GM18498 (cell line): ENCODE measurements around the gene SLC7A5.
"Not testable (repeated sequence)": the region's sequence is repeated elsewhere in the genome, so short reads cannot be mapped to it uniquely, and the experiment has no call there.

Experiments used
- ATAC-seq: cut with Tn5 transposase; IDR thresholded peaks from one replicate; pipeline ENCODE4 v1.9.1; 2021; ENCODE audit warnings: mild to moderate bottlenecking, moderate library complexity; ENCODE audit not compliant: unreplicated experiment

SLC7A5 gene

DNA sequence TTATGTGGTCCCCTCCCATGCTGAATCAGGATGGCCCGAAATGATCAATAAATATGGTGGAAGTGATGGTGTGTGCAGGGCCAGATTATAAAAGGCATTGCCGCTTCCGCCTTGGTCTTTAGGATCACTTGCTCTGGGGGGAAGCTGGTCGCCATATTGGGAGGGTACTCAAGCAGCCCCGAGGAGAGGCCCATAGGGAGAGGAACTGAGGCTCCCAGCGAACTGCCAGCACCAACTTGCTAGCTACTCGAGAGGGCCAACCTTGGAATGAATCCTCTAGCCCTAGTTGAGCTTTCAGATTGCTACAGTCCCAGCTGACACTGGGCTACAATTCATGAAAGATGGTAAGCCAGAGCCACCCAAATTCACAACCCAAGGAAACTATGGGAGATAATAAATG lies 19.0 kb upstream of the SLC7A5 start:
- ATAC-seq = not testable (repeated sequence)

DNA sequence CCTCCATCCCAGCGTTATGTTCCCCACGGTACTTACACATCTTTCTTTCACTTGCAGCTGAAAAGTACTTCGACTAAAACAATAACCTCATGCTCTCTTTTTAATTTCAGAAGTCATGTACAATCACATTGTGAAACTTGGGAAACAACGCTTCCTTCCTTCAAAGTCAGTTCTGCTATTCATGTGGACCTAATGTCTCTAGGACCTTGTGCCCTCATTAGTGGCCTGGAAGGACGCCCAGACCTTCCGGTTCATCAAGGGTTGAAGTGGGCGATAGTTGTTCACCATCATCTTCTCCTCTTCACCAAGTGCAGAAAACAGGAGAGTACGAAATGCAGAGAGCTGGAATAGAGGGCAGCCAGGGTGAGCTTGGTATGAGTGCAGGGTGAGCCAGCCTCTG lies 18.6 kb upstream of the SLC7A5 start:
- ATAC-seq = not testable (repeated sequence)

DNA sequence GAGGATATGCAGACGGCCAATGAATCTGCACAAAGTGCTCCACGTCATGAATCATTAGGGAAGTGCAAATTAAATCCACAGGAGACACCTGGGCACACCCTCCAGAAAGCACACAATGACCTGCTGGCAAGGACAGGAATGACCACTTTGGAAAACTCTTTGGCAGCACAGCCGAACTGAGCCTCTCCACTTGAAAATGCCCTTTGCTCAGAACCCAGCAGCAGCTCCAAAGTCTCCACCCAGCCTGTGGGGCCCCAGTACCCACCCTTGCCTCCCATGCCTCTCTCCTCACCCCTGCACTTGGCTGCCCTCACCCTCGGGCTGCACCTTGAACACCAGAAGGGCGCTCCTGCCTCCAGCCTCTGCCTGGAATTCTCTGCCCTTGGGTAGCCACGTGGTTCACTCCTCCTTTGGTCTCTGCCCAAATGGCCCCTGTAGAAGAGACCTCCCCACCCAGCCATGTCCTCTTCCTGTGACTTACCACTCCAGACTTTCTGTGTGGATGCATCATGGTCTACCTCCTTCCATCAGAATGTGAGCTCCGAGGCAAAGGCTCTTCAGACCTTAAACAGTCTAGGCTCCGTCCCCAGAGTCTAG lies 16.2 kb upstream of the SLC7A5 start:
- ATAC-seq = not testable (repeated sequence)

DNA sequence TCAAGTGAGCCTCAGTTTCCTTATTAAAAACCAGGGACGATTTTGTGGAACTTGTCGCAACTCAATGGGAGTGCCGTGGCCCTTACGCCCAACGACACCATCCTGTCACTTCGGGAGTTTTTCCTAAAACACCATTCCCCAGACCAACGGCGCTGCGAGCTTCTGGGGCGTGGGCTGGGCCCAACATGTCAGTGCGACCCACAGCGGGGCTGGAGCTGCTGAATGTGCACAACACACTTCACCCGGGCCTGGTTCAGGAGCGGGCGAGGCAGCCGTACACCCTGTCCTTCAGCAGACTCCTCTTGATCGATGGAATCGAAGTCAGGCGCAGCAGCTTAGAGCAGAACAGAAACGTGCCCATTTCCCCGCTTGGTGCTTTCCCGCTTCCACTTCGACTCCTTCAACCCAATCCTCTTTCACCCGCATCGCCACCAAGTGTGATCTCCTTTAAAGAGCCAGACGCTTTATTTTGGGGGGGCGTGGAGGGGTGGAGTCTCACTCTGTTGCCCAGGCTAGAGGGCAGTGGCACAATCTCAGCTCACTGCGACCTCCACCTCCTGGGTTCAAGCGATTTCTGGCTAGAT lies 13.2 kb upstream of the SLC7A5 start:
- ATAC-seq = no peak

DNA sequence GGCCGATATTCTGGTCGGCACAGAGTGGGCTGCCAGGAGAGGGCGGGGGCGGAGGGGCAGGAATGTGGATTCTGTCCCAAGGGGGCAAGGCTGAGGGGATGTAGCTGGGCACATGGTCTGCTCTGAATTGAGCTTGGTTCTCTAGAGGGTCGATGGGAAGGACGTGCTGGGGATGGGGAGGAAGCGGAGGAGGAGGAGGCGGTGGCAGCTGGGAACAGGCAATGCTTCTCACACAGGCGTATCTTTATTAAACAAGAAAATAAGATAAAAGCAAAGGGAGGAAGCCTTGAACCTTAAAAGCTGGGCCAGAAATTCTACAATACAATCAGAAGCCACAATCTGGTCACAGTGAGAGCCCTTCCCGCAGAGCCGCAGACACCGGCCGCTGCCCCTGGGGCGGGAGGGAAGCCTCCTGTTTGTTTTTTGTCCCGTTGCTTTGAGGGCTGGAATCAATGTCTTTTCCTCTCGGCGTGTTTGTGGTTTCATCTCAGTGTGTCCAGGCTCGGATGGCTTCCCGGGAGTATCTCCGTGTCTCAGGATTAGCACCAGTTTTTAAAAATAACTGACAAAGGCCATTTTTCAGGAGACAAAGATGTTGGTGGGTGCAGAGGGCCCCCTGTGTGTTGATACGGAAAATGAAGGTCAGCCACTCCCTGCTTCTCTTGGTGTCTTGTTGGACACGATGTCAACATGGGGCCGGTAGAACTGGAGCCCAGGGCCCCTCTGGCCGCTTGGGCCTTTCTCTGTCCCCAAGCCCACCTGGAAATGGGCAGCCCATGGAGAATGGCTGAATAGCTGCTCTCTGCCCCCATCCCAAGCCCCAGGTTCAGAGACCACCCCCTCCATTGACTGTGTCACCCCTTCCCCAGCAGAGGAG lies 12.3 kb upstream of the SLC7A5 start:
- no peak for ATAC-seq

DNA sequence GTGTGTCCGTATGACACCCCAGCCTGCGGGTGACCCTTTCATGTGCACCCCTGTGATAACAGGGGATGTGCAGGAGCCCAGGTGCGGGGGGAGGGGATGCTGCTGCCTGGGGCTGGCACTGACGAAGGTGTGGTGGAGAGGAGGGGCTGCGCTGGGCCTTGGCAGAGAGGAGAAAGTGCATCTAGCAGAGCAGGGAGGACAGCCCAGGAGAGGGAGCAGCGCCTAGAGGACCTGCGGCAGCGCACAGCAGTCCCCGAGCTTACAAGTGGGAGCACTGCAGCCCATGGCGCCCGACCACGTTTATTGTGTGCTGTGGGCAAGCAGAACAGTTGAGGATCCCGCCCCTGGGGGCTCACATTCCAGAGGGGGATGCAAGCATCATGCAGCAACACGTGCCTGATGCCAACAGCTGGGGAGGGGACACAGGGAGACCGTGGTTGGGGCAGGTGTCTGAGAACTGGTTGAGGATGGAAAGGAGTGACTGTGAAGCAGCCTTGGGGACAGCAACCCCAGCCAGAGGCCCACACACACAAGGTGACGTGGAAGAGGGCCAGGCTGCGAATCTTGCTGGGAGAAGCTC lies 10.9 kb upstream of the SLC7A5 start:
- ATAC-seq = no peak

DNA sequence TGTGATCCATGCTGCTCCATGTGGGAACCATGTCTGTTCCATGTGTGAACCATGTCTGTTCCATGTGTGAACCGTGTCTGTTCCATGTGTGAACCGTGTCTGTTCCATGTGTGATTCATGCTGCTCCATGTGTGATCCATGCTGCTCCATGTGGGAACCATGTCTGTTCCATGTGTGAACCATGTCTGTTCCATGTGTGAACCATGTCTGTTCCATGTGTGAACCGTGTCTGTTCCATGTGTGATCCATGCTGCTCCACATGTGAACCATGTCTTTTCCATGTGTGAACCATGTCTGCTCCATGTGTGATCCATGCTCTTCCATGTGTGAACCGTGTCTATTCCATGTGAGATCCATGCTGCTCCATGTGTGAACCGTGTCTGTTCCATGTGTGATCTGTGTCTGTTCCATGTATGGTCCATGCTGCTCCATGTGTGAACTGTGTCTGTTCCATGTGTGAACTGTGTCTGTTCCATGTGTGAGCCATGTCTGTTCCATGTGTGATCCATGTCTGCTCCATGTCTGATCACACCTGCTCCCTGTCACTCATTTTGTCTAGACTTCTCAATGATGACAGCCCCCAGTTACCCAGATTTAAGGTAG lies 10.2 kb upstream of the SLC7A5 start:
- not testable (repeated sequence) for ATAC-seq

DNA sequence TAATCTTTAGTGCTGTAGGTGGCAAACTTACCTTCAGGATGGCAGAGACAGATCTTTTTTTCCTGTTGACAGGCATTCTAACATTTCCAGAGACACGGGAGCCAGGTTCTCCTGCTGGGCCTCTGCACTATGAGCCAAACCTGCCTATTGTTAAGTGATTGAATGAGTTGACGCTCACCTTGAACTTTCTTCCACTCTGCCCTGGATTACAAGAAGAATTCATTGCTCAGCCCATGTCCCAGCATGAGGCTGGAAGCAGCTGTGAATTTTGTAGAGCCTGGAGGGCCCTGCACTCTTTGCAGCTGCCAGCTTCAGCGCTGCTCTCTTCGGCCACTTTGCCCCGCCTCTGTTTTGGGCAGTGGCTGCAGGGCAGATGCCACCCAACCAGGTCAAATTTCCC lies 9.4 kb upstream of the SLC7A5 start:
- no peak for ATAC-seq

DNA sequence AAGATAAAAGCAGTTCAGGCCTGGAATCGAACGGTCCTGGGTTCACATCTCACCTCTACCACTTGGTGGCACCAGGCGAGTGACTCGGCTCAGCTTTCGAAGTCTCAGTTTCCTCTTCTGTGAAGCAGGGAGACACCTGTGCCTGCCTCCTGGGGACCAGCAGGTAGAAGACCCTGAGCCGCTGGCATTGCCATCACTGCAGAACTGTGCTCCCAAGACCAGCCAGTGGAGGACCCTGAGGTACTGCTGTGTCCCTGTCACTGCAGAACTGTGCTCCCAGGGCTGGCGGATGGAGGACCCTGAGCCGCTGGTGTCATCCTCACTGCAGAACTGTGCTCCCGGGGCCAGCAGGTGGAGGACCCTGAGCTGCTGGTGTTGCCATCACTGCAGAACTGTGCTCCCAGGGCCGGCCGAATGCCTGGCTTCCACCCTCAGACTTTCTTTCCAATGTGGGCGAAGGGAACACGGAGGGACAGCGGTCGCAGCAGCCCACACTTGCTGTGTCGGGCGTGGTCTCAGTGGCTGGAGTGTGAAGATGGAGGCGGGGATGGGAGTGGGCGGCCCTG lies 8.7 kb upstream of the SLC7A5 start:
- no peak for ATAC-seq

DNA sequence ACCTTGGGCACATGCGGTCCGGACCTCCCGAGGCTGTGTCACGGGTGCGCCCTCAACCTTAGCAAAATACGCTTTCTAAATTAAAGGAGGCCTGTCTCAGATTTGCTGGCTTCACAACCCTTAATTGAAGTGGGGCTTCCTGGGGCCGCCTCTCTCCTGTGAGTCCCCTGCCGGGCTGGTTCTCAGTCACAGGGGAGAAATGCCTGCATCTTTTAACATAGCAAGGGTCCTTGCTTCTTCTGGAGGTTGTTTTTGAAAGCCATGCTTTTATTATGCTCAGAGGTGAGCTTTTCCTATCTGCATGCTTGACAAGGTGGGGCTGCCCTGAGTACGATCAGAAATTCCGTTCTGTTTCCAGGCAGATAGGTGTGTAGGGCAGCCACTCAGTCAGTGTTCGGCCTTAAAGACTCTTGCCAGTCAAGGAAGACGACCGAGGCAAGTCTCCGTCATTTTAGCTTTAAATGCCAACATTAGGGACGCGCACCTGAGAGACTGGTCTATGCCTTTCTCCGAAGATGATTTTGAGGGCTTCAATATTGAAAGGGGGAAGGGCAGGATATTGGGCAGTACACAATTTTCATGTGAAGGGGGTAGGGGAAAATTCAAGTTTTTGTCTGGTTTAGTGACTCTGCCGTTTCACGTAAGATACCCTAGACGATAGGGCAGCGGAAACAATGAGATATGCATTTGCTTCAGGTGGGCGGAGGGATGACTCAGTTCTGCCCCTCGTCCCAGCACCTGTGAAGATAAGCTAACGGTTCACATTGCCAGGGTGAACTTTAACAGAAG lies 5.5 kb upstream of the SLC7A5 start:
- ATAC-seq = no peak

DNA sequence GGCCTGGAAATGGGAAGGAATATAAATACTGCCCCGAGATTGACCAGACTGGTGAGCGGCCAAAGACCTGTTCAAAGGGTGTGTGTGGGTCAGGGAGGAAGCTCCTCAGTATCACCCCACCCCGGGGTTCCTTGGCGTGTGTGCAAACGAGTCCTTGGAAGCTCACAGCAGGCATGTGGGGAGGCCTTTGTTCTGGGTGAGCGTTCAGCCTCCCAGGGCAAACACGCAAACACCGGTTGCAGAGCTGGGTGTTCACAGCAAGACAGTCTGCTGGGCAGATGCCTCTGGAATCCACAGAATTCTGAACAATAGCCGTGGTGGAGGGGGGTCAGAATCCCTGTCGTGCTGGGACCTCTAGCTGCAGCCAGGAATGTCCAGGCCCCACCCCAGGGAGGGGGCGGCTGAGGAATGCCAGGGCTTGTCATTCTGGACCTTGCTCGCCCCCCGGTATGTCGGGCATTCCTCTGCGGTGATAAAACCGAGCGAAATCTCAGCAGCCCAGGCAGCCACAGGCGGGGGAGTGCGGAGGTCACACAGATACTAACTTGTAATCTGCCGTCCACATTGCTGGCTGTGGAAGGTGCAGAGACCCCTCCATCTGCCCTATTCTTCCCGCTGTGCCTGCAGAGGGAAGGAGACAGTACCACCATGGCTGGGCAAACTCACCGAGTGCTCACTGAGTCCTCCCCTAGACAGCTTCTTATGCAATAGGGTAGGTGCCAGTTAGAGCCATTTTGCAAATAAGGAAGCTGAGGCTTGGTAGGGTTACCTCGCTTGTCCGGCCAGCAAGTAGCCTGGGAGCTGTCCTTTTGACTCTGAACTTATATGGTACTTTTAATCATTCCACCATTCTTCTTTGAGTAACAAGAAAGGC lies 1.3 kb upstream of the SLC7A5 start:
- ATAC-seq = not testable (repeated sequence)

DNA sequence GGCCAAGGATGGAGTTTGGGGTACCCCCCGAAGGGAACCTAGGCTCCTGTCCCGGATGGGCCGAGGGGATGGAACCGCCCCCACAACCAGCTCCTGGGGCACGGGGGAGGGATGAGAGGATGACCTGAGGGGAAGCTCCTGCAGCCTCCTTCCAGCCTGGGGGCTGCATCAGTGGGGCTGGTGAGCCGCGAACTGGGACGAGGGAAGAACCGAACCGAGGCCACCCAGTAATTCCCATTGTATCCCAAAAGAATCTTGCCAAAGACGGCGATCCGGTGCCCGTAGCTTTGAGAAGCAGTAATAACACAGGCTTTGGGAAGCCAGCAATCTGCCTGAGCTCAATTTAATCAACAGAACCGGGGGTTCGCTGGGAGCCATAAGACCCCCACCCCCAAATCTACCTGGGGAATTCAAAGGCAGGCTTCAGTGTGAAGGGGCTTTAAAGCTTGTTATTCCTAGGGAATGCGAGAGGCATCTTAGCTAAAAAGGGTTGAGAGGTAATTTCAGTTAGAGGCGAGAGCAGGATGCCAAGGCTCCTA lies 641 bp upstream of the SLC7A5 start:
- not testable (repeated sequence) for ATAC-seq

DNA sequence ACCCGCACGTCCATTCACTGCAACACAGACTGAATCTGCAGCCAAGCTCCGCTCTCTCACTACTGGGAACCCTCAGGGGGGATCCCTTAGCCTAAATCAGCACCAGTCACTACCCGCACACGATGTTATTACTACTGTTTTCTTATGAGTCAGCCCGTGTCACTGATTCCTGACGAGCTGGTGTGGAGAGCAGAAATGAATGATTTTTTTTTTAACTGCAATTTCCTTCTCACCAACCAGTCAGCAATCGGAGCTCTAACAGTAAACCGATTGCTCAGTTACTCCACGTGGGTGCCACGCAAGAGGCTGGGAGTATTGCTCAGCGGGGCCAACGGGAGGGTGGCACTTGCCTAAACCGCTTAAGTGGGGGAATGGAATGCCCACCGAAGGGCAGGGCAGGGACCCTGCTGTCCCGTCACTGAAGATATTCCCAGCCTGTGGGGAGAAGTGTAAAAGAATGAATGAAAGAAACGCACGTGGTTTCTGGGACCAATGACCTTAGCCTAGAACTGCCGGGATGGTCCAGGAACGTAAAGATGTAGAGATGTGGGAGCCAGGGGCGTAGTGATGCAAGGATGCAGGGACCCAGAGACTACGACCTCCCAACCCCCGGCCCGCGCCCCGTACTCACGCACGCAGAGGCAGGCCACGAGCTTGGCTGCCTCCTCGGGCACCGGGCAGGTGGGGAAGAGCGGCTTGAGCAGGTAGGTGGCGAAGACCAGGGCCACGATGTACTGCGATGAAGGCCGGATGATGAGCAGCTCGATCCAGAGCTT lies 865 bp downstream of the SLC7A5 start:
- peak; percentile 34 for ATAC-seq

DNA sequence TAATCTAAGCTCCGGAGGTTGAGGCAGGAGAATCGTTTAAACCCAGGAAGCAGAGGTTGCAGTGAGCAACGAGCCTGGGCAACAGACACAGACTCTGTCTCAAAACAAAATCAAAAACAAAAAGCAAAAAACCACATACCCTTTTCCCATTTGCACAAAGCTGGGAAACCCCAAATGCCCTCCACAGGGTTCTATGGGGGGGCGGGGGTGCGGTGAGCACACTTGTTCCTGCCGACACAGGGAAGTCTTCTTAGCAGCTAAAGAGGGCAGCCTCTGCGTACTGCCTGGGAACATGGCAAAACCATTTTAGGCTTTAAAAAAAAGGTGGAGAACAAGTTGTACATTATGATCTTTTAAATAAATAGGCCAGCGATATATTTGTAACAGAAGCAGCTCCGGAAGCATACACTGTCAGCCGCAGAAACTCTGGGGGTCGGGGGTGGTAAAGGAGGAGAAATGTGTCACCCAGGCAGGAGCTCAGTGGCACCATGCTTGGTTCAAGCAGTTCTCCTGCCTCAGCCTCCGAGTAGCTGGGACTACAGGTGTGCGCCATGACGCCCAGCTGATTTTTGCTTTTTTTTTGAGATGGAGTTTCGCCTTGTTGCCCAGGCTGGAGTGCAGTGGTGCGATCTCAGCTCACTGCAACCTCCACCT lies 3.3 kb downstream of the SLC7A5 start:
- ATAC-seq = not testable (repeated sequence)

DNA sequence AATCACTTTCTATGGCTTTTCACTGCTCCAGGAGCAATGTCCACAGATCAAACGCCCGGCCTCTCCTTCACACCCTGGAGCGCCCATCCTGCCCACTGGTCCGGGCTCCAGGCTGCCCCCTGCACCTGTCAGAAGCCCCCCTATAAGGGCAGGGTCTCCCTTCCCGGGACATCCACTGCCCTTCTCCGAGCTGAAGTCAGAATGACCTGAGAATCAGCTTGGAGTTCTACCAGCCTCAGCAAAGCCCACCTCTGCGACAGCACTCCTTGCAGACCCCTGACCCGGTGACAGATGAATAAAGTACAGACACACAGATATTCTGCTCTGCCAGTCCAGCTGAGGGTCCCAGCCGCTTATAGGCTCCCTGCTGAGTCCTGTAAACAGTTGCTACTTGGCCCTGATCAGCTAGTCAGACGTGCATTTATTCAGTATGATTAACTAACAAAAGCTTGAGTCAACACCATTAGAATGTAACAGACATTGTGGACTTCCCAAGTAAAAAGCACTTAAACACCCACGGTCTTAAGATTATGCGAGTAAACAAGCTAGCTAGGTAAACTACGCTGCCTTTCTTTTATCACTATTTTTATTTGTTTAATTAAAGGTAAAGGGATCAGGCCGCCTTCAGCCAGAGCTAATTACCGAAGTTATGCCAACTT lies 4.8 kb downstream of the SLC7A5 start:
- ATAC-seq = no peak

DNA sequence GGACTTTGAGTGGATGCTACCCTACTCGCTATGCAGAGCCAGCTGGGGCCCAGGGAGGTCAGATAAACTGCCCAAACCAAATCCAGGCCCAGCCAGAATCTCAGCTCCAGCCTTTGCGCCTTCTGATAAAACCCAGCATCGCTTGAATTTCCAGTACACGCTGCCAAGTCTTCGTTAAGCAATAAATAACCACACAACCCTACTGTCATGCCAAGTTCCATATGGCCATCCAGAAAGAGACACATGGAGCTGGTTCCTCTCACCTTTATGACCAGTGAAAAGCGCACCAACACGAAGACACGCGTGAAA lies 6.0 kb downstream of the SLC7A5 start:
- not testable (repeated sequence) for ATAC-seq

DNA sequence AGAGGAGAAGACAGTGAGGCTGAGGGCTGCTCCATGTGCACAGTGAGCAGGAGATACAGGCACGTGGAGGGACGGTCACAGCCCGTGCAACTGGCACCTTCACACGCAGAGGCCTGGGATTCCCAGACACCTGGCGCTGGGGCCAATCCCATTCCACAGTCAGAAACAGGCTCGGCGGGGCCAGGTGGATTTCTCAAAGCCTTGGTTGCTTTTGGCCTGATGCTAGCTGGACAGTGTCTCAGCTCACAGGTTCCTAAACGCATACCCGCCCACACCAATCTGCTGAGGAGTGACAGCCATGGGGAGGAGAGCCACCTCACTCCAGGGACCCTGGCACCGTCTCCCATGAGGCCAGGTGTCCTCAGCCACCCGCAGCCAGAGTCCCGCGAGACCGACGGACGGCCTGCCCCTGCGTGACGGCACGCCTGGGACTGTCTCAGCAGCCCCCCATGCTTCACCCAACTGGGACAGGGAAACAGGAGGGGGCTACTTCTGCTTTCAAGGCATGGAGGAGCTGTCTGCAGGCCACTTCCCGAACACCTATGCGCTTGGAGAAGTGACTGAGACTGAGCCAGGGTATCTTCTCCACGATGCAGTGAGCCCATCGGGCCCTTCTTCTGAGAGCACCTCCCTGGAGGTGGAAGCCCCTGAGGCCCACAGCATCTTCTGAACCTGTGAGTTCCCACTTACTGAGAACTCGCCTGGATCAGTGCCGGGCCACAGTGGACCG lies 6.5 kb downstream of the SLC7A5 start:
- ATAC-seq = not testable (repeated sequence)
